Measurements from ENCODE around the gene SELENBP1.
"Not testable (repeated sequence)": the region's sequence is repeated elsewhere in the genome, so short reads cannot be mapped to it uniquely, and the experiment has no call there.

Gene SELENBP1

DNA sequence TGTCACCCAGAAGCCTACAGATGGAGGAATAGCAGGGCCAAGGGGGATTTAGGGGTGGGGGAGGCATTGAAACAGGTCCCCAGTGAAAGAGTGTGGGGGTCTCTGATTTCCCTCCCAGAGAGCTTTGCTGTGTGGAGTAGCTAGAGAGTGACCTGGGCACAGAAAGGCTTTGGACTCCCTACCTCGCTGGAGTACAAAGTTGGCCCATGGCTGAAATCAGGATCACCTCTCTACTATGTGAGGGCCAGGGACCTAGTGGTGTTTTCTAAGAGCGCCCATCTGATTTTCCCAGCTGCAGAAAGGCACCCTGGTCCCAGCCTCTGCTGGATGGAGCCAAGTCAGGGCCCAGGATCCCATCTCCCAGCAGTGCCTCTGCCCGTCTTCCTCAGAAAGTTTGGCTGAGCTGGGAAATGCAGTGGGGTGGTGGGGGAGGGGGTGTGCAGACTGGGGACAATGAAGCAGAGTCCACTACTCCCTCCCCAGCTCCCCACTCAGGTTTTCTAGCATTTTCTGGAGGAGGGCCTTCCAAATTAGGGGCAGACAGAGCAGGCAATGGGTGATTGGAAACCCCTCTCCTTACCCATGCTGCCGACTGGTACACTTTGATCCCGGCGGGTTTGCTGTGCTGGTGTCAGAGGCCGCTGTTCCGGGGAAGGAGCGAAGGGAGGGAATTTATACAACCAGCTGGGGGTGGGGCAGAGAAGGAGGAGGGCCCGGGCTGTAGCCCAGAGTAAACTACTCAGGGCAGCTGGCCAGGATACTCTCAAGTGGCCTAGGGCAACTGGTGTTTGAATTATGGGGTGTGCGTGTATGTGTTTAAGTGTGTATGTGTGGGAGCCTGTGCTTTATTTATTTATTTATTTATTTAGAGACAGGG lies at the start of gene SELENBP1:
Gene SELENBP1 (minus strand): TSS at position 648 of the 877 bp plus-strand sequence. CDS start 64 bp downstream, at position 584.
- peak; percentile 89 for DNase-seq (ENCODE audit: low spot score)

DNA sequence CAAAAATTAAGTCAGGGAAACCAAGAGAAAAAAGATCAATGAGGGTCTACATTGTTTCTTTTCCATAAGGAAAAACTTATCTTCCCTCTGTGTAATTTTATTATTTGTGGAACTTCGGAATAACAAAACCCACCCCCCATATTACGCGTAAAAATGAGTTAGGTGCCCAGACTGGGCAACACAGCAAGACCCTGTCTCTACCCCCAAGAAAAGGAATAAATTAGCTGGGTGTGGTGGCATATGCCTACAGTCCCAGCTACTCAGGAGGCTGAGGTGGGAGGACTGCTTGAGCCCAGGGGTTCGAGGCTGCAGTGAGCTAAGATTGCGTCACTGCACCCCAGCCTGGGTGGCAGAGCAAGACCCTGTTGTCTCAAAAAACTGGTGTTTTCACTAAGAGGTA lies 47.3 kb upstream of the SELENBP1 start:
- DNase-seq (ENCODE audit: low spot score), result no peak

DNA sequence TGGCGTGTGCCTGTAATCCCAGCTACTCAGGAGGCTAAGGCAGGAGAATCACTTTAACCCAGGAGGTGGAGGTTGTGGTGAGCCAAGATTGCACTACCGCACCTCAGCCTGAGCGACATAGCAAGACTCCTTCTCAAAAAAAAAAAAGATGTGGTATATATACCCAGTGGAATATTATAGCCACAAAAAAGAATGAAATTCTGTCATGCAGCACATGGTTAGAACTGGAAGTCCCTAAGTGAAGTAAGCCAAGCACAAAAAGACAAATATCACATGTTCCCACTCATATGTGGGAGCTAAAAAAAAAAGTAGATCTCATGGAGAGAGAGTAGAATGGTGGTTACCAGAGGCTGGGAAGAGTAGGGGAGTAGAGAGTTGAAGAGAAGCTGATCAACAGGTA lies 45.6 kb upstream of the SELENBP1 start:
- no peak for DNase-seq (ENCODE audit: low spot score)

DNA sequence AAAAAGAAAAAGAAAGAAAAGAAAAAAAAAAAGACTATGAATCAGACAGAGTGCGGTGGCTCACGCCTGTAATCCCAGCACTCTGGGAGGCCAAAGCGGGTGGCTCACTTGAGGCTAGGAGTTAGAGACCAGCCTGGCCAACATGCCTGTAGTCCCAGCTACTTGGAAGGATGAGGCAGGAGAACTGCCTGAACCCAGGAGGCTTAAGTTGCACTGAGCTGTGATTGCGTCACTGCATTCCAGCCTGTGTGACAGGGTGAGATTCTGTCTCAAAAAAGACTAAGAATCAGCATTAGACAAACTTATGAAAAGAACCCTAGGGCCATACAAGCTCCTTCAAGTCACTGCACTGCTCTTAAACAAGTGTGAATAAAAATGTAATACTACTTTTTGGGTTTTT lies 43.7 kb upstream of the SELENBP1 start:
- no peak for DNase-seq (ENCODE audit: low spot score)

DNA sequence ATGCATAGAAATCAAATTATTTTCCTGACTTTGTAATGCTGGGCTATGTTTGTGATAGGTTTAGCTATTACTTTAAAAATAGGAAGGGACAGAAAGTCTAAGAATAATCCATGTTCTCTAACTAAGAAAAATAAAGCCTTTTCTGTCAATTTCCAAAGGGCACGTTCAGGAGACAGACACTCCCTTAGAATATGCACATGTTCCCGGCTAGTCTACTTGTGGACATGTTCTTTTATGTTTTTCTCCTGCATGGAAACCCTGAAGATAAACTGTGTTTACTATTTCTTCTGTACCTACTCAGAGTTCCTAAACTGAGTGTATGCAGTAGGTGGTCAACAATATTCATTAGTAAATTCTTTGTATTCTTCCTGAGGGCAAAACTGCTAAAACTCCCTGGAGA lies 39.4 kb upstream of the SELENBP1 start:
- no peak for DNase-seq (ENCODE audit: low spot score)

DNA sequence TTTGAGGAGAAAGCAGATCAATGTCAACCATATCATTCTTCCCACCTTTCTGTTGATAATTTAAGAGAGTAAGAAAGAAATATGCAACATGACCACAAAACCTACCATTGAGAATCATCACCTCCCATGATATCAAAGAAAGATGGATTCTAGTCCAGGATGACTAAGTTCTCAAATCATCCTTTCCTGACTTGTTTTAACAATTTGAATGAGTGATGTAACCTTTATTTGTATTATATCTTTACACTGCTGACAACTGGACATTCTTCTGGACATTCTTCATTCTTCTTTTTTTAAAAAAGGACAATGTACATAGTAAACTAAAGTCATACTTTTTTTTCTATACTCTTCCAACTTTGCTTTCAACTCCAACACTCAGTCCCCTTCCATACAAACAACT lies 36.4 kb upstream of the SELENBP1 start:
- no peak for DNase-seq (ENCODE audit: low spot score)

DNA sequence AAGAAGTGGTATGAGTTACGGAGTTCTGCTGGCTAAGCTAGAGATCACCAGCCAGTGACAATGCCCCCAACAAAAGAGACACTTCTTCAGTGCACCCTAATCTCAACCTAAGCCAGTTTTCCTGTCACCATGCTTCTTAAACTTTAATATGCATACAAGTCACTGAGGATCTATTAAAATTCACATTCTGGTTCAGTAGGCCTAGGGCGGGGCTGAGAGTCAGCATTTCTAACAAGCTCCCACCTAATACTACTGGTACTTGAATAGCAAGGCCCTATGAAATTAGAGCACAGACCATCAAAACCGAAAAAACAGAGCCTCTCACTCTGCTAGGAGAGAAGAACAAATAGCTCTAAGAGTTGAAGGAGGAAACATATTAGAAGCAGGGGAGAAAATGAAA lies 34.8 kb upstream of the SELENBP1 start:
- no peak for DNase-seq (ENCODE audit: low spot score)

DNA sequence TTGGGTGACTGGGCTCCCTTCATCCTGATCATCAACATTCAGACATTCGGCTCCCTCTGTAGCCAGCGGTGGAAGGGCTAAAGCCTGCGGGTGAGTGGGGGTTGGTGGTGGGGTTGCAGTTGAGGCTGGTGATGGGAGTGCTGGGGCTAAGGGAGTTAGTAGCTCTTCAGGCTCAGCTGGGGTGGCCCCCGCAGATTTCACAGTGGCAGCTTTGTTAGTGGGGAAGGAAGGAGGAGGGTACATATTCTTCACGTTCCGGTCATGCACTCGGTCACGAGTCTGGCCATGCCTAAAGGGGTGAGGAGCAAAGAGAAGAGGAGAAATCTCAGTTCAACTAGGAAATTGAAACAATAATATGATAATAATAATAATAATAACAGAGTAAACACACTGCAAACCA lies 33.7 kb upstream of the SELENBP1 start:
- no peak for DNase-seq (ENCODE audit: low spot score)

DNA sequence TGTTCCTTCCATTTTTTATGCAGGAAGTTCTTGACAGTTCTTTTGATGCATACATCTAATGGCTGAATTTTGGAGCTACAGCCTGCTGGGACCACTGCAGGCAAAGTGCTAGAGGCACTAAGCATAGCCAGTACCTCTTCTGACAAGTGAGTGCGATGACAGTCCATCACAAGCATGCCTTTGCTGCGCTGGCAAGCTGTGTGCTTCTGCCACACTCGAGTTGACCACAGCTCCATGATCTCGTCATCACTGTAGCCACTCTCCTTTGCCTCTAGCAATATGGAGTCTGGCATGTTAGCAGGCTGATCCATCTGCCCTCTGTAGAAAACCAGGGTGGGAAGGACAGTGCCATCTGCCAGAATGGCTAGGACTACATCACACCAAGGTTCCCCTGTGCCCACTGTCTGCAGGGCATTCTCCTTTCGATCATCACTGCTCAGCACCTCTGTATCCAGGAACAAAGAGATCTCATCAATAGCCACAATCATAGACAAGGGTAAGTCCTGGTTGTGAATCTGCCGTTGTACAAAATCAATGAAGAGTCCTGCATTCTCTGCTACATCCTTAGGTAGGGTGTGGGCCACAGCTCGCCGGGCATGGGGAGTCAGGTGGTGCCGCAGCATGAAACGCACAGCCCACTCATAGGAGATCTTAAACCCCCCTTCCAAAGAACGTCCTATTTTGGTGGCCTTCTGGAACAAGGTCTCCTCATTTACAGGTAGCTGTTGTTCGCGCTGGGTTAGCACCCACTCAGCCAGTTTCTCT lies 32.9 kb upstream of the SELENBP1 start:
- no peak for DNase-seq (ENCODE audit: low spot score)

DNA sequence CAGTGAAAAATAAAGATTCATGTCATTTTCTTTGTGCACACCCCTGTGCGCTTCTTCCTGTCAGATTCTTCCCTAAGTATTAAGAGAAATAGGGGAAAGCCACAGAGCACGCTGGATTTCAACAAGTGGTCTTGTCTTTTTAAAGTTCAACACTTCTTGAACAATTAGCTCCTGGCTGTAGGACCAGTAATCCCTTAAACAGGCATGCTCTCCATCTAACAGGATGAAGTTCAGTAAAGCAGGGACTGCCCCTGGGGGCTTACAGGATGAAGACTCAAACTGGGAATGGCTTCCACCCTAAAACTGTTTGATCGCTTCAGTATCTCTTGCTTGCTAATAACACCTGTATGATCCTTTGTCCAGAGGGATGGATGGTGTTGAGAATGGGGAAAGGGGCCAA lies 31.1 kb upstream of the SELENBP1 start:
- DNase-seq (ENCODE audit: low spot score), result no peak

DNA sequence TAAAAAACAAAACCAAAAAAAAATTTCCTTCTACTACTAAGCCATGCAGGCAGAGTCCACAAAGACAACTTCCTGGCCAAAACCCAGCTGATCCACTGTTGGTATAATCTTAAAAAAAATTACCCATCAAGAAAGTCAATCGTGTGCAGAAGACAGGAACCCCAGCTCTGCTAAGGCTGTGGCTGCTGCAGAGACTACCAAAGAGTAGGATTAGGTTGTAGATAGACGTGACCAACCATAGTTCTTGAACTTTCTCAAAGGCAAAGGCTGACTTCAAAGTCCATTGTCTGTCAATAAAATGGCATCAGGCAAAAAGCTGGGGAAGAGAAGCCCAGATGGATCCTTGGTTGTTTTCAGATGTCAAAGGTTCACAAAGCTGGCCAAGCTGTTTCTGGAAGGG lies 30.3 kb upstream of the SELENBP1 start:
- DNase-seq (ENCODE audit: low spot score), result no peak

DNA sequence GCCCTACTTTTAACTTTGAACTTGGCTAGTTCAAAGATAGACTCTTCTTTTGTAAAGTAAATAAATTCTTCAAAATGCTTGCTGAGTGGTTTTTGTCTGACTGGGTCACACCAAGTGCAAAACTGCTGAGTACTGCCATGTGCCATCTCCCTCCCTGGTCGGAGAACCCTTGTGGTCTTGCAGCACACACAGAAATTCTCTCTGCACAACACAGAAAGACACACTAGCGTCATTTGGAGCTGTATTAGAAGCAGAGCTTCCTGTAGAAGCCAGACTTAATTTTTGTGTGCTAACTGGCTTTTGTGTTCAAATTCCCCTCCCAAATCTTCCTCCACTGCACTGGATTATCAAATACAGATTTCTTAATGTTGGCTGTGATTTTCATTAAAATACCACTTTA lies 29.4 kb upstream of the SELENBP1 start:
- DNase-seq (ENCODE audit: low spot score), result no peak

DNA sequence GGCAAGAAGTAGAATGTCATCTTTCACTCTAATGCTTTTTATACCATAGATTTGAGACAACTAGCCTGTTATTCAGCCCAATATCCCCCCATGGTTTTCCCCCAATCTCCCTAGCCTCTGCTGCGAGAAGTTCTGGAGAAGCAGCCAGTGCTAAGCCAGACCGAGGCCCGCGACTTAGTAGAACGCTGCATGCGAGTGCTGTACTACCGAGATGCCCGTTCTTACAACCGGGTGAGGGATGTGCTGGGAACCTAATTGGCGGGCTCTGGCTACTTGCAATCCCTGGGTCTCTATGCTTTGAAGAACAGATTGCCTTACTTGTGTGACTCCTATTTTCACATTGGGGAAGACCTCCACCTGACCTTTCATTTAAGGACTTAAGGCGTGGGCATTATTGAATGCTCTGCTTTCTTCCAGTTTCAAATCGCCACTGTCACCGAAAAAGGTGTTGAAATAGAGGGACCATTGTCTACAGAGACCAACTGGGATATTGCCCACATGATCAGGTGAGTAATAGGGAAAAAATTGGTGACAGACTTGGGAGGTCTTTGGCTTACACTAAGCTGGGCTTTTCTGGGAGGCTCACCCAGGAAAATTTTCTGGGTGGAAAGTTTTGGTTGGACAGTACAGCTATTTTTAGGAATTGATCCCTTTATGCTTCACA lies 28.8 kb upstream of the SELENBP1 start:
- no peak for DNase-seq (ENCODE audit: low spot score)

DNA sequence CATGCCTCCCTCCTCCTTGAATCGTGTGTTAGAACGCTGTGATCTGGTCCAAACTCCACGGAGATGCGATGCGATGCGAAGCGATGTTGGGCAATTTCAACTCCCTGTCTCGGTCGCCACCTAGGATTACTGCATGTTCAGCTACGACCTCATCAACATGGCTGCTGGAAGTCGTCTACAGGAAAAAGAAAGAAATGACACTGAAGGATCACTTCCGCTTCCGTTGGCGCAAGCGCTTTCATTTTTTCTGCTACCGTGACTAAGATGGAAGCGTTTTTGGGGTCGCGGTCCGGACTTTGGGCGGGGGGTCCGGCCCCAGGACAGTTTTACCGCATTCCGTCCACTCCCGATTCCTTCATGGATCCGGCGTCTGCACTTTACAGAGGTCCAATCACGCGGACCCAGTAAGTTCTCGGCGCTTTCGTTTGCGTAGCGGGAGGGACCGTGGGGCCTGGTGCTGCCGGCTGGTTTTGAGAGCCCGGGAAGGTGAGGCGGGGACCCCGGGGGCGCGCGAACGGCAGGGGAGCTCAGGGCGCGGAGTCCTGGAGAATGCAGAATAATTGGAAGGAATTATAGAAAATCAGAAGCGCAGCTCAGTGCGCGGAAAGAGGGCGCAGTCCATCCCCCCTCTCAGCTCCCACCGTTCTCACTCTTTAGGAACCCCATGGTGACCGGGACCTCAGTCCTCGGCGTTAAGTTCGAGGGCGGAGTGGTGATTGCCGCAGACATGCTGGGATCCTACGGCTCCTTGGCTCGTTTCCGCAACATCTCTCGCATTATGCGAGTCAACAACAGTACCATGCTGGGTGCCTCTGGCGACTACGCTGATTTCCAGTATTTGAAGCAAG lies 27.0 kb upstream of the SELENBP1 start, which contains the start of gene PSMB4:
Gene PSMB4 (plus strand): TSS at position 250 of the 848 bp plus-strand sequence. CDS start 15 bp downstream, at position 265.
- DNase-seq (ENCODE audit: low spot score), result peak; percentile 94

DNA sequence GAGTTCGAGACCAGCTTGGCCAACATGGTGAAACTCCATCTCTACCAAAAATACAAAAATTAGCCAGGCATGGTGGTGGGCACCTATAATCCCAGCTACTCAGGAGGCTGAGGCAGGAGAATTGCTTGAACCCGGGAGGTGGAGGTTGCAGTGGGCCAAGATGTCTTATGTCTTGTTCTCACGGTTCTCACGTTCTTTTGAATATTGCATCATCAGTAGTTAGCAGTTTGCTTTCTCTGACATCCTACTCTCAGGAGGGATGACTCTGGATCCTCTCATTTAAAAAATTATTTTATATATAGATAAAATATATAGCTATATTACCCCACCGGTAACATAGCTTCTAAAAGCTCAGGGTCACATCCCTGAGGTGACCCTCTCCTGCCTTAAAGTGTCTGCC lies 23.8 kb upstream of the SELENBP1 start:
- not testable (repeated sequence) for DNase-seq (ENCODE audit: low spot score)

DNA sequence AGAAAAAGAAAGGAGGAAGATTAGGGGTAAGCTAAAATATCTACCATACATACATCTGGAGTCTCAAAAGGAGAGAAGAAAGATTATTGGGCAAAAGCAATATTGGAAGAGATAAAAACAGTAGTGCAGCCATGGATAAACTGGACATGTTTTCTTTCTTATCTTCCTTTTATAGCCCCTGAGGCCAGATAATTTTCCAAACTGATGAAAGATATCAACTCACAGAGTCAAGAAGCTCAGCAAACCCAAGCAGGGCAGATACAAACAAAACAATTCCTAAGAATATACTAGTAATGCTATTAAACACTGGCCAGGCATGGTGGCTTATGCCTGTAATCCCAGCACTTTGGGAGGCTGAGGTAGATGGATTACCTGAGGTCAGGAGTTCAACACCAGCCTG lies 21.1 kb upstream of the SELENBP1 start:
- DNase-seq (ENCODE audit: low spot score), result no peak

DNA sequence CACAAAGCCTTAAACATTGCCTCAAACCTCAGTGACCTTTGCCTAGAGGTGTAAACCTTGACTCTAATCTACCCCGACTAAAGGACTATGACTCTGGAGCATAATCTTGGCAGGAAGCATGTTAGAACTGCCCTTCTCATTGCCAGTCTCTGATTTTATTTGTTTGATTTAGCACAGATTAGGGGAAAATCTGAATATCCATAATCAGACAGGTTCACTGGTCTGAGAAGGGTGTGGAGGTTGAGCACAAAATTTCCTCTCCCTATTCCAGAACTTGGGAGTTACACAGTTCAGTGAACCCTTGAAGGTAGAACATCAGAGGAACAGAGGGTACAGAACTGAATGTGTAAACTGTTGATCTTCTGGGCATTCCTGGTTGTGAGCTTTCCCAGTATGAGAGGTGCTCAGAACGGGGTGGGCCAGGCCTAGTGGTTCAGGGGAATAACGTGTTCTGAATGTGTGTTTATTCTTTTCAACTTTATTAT lies 18.6 kb upstream of the SELENBP1 start:
- DNase-seq (ENCODE audit: low spot score), result no peak

DNA sequence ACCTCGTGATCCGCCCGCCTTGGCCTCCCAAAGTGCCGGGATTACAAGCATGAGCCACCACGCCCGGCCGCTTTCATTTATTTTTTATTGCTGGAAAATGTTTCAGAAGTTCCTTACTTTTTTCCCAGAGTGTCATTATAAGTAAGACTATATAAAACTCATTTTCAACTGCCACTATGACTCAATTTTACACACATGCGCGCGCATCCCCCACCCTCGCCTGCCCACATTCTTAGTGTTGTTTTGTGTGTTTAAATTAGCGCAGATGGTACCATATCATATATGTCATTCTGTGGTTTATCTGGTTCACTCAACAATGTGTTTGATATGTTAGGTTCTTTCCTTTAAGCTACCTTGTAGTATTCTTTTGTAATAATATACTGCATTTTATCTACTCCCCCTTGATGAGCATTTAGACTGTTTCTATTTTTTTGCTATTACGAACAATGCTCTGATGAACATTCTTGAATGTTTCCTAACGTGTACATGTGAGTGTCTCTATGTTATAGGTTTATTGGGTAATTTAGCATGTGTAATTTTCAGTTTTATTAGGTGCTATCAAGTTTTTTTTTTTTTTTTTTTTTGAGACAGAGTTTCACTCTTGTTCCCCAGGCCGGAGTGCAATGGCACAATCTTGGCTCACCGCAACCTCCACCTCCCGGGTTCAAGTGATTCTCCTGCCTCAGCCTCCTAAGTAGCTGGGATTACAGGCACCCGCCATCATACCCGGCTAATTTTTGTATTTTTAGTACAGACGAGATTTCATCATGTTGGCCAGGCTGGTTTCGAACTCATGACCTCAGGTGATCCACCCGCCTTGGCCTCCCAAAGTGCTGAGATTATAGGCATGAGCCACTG lies 17.9 kb upstream of the SELENBP1 start:
- not testable (repeated sequence) for DNase-seq (ENCODE audit: low spot score)

DNA sequence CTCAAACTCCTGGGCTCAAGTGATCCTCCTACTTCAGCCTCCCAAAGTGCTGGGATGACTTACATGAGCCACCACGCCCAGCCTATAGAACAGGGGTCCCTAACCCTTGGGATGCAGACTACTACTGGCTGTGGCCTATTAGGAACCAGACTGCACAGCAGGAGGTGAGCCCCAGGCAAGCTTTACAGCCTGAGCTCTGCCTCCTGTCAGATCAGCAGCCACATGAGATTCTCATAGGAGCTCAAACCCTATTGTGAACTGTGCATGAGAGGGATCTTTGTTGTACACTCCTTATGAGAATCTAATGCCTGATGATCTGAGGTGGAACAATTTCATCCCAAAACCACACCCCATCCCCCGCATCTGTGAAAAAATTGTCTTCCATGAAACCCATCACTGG lies 13.5 kb upstream of the SELENBP1 start:
- no peak for DNase-seq (ENCODE audit: low spot score)

DNA sequence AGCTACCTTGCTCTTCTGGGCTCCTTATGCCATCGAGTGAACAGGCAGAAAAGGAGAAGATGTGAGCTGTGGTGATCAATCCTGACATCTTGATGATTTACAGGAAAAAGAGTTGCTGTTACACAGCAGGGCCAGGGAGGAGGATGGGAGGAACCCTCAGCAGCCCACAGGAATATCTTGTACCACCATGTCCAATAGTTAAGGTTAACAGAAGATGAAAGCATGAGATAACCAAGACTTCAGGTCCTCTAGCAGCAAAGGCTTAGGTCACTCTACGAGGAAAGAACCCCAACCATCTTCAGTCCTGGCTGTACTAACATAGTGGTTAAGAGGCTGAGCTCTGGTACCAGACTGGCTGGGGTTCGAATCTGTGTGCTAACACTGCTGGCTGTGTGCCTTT lies 12.1 kb upstream of the SELENBP1 start:
- DNase-seq (ENCODE audit: low spot score), result no peak
